ENCODE measurements around the gene LCN12.

Gene LCN12, protein sequence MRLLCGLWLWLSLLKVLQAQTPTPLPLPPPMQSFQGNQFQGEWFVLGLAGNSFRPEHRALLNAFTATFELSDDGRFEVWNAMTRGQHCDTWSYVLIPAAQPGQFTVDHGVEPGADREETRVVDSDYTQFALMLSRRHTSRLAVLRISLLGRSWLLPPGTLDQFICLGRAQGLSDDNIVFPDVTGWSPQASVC
- long read RNA-seq, result 0 reads

- Histone ChIP-seq H3K4me3 (replicated peaks; ENCODE audit: insufficient read depth, low read length) (no peak within 1 kb of the TSS), H3K27me3 (ENCODE audit: insufficient read depth, poor library complexity, severe bottlenecking) (no peaks in the 10 kb centered on the region), H3K27ac (replicated peaks) (no peak within 1 kb of the TSS)
- DNase-seq (ENCODE audit: low read depth in 1 of 2, low spot score in 1 of 2), result no peak
- TF ChIP-seq POLR2AphosphoS5 (IDR thresholded peaks at IDR 0.05; ENCODE audit: low read depth) (no peak), GABPA (IDR thresholded peaks at IDR 0.05; ENCODE audit: low read depth) (no peak), SPI1 (IDR thresholded peaks at IDR 0.05; ENCODE audit: borderline replicate concordance, low read depth) (no peak), CTCF (IDR thresholded peaks at IDR 0.05; ENCODE audit: insufficient read depth, low read length) (no peak)
- TF ChIP-seq, protein P1, sequence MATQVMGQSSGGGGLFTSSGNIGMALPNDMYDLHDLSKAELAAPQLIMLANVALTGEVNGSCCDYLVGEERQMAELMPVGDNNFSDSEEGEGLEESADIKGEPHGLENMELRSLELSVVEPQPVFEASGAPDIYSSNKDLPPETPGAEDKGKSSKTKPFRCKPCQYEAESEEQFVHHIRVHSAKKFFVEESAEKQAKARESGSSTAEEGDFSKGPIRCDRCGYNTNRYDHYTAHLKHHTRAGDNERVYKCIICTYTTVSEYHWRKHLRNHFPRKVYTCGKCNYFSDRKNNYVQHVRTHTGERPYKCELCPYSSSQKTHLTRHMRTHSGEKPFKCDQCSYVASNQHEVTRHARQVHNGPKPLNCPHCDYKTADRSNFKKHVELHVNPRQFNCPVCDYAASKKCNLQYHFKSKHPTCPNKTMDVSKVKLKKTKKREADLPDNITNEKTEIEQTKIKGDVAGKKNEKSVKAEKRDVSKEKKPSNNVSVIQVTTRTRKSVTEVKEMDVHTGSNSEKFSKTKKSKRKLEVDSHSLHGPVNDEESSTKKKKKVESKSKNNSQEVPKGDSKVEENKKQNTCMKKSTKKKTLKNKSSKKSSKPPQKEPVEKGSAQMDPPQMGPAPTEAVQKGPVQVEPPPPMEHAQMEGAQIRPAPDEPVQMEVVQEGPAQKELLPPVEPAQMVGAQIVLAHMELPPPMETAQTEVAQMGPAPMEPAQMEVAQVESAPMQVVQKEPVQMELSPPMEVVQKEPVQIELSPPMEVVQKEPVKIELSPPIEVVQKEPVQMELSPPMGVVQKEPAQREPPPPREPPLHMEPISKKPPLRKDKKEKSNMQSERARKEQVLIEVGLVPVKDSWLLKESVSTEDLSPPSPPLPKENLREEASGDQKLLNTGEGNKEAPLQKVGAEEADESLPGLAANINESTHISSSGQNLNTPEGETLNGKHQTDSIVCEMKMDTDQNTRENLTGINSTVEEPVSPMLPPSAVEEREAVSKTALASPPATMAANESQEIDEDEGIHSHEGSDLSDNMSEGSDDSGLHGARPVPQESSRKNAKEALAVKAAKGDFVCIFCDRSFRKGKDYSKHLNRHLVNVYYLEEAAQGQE (IDR thresholded peaks at IDR 0.05; ENCODE audit: insufficient replicate concordance, low read depth), result no peak
Observed at GRCh38 chr9:136951541-136952320, at the start of gene LCN12. LCN12 (plus strand) TSS chr9:136952273; CDS start chr9:136952328, 55 bp downstream.

DNA sequence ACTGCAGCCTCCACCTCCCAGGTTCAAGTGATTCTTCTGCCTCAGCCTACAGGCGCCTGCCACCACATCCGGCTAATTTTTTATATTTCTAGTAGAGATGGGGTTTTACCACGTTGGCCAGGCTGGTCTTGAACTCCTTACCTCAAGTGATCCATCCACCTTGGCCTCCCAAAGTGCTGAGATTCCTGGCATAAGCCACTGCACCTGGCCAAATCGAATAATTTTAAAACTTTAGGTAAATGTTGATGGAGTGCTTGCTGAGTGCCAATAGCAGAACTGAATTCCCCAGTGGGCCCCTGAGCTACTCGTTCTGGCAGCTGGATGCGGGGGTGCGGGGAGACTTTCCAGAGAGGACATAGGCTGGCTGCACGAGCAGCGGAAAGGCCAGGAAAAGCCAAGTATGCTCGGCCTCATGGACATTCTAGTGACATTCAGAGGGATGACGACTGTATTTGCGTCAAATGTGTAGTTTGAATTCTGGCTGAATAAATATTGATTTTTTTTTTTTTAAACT is 49.0 kb upstream of the LCN12 start:
- H3K27ac ChIP-seq (replicated peaks), result no peak overlapping the region
- H3K4me3 ChIP-seq (replicated peaks; ENCODE audit: insufficient read depth, low read length), result no peak overlapping the region
- DNase-seq (ENCODE audit: low read depth in 1 of 2, low spot score in 1 of 2), result no peak
- TF ChIP-seq POLR2AphosphoS5 (IDR thresholded peaks at IDR 0.05; ENCODE audit: low read depth), result no peak
- H3K27me3 ChIP-seq (ENCODE audit: insufficient read depth, poor library complexity, severe bottlenecking), result no peaks in the 10 kb centered on the region

- H3K27me3 ChIP-seq (ENCODE audit: insufficient read depth, poor library complexity, severe bottlenecking), result no peaks in the 10 kb centered on the region
- TF ChIP-seq, protein P1 (IDR thresholded peaks at IDR 0.05; ENCODE audit: insufficient replicate concordance, low read depth), result no peak
- TF ChIP-seq POLR2AphosphoS5 (IDR thresholded peaks at IDR 0.05; ENCODE audit: low read depth) (no peak), GABPA (IDR thresholded peaks at IDR 0.05; ENCODE audit: low read depth) (no peak), SPI1 (IDR thresholded peaks at IDR 0.05; ENCODE audit: borderline replicate concordance, low read depth) (no peak), CTCF (IDR thresholded peaks at IDR 0.05; ENCODE audit: insufficient read depth, low read length) (no peak)
- no peak for DNase-seq (ENCODE audit: low read depth in 1 of 2, low spot score in 1 of 2)
Observed at GRCh38 chr9:136906266-136906665, 45.8 kb upstream of the LCN12 start.

More at GRCh38 chr9:136906266-136906665, 45.8 kb upstream of the LCN12 start:
- H3K4me3 ChIP-seq (replicated peaks; ENCODE audit: insufficient read depth, low read length), result no peak overlapping the region
- H3K27ac ChIP-seq (replicated peaks), result no peak overlapping the region

All from HL-60 (cell line).